Islet of Langerhans (tissue), 1 donor: ENCODE results near the gene BCL2L2.

Source experiments
- FAIRE-seq: peaks from one replicate; lab custom pipeline; 2011; peaks lifted over from hg19 to GRCh38; lab: Jason Lieb, UNC

BCL2L2 gene

DNA sequence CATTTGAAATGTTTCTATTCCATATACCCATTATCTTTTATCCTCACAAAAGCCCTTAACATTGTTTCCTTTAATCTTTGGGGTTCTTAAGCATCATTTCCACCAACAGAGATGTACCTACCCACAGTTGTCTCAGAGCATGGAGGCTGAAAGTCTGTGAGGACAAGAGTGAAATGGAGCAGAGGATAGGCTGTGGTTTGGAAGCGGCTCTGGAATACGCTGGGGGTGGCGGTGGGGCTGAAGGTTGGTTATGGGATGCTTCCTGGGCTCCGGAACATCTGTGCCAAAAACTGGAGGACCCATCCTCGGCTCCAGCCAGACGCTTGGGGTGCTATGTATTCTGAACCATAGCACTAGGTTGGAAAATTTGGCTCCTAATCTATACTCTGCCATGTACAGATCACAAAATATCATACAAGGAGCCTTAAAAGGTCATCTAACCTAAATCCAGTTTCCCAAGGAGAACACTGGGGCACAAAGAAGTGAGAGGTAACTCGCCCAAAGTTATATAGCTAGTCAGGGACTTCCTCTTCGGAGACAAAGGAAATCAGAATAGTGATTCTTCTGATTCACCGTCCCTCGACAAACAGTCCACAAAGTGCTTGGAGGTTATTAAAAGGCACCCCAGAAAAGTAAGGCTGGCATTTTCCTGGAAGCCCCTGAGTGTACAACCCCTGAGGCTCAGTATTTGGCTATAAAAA is 6.5 kb upstream of the BCL2L2 start:
- FAIRE-seq = no peak

DNA sequence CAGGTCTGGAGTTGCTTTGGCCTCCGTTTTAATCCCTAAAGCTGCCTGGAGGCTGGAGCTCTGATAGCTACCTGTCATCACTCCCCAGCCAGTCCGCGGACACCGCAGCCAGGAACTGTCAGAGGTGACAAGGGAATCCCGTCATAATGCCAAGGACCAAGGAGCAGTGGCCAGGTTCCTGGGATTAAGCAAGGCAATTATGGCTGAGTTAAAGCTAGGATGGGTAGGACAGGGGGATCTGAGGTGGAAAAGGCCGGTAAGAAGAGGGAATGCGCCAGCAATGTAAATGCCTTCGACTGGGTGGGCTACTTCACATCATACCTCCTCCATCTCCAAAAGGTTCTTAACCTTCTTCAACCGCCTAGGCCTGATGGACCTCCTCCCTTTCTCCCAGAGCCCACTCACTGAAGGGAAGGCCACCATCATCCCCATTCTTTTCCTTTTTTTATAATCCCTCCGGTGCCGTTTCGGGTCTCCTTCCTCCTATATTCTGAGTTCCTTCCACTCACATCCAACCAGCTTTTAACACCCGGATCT is 5.9 kb upstream of the BCL2L2 start:
- FAIRE-seq = no peak

DNA sequence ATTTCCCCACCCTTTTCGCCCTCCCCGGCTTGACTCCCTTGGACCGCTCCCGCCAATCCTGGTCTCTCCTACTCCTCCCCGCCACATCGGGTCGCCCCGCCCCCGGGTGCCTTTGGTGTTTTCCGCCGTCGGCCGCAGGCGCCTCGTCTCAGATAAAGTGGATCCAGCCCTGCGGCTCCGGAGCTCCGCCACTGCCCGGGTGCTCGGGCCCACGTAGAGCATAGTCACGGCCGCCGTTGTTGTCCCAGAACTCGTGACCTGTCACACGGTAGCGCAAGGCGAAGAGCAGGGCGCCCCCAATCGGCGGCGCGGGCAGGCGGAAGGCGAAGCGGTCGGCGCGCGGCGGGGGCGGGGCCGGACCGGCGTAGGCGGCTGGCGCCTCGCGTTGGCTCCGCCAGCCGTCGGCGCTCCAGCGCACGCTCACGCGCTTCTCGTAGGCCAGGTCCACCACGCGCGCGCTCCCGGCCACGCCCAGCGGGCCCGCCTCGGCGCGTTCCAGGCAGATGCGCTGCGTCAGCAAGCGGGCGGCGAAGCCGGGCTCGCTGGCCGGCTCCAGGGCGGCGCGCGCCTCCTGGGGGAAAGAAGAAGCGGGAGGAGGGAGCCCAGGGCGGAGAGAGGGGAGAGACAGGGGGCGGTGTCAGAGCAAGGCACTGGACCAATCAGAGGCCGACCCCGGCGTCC is 5.2 kb upstream of the BCL2L2 start:
- no peak for FAIRE-seq

DNA sequence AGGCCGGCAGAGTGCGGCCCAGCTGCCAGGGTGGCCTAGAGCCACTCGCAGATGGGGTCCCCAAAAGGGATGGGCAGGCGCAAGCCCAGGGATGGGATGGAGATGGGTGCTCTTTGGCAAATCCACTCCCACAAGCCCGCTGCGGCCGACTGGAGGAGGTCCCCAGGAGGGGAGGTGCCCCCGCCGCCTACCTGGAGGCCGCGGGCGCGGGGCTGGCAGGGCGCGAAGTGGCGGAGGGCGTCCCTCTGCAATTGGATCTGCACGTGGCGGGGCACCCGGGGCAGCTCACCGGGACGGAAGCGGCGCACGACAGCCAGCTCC is 4.7 kb upstream of the BCL2L2 start:
- FAIRE-seq = no peak

DNA sequence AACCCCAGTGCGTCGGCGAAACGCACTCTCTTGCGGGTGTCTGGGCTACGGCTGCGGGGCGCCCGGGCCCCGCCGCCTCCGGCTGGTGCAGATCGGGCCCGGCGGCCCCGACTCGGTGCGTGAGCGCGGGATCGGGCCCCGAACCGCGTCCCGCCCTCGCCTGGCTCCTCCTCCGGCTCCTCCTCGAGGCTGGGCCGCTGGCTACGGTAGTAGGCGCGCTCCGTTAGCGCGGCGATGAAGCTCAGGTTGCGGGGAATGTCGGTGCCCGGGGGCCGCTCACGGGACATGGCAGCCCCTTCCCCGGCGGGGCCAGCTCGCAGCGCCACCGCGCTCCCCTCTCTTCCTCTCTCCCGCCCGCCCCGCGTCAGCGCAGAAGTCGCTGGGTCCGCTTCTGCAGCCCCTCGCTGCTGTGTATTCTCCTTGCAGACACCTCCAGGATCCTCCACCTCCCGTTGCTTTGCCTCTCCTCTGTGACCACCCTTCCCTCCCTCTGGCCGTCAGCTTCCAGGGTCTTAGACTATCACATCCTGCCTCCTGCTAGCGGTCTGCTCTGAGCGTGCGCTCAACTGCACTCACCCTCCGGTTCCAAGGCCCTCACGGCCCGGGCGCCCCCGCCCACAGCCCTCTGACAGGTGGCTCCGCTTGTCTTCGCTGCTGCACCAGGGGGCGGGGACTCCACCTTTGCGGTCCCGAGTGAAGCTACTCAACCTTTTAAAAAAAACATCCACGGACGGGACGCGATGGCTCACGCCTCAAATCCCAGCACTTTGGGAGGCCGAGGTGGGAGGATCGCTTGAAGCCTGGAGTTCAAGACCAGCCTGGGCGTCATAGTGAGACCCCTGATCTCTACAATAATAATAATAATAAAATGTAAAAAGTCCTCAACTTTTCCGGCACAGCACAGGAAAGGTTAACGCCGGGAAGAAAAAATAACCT is 4.1 kb upstream of the BCL2L2 start, which contains the start of gene PPP1R3E:
TSS of gene PPP1R3E (minus strand) at position 570 of the 936 bp plus-strand sequence. CDS start at position 287, 283 bp downstream.
- no peak for FAIRE-seq

DNA sequence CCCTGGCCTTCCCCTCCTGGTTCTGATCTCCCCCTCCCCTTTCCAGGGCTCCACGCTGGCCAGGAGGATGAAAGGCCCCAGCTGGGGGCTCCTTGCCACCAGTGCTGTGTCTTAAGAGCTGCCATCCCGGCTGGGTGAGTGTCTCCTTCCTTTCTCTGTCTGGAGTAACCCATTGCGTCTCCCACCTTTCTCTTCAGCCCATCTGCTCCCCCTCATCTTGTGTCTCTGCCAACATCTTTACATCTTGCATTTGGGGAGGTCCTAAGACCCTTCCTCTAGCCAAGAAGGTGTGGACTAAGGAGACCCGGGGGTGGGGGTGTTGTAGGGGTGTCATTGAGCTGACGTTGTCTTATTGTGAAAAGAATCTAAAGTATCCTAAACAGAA is 505 bp downstream of the BCL2L2 start:
- no peak for FAIRE-seq

DNA sequence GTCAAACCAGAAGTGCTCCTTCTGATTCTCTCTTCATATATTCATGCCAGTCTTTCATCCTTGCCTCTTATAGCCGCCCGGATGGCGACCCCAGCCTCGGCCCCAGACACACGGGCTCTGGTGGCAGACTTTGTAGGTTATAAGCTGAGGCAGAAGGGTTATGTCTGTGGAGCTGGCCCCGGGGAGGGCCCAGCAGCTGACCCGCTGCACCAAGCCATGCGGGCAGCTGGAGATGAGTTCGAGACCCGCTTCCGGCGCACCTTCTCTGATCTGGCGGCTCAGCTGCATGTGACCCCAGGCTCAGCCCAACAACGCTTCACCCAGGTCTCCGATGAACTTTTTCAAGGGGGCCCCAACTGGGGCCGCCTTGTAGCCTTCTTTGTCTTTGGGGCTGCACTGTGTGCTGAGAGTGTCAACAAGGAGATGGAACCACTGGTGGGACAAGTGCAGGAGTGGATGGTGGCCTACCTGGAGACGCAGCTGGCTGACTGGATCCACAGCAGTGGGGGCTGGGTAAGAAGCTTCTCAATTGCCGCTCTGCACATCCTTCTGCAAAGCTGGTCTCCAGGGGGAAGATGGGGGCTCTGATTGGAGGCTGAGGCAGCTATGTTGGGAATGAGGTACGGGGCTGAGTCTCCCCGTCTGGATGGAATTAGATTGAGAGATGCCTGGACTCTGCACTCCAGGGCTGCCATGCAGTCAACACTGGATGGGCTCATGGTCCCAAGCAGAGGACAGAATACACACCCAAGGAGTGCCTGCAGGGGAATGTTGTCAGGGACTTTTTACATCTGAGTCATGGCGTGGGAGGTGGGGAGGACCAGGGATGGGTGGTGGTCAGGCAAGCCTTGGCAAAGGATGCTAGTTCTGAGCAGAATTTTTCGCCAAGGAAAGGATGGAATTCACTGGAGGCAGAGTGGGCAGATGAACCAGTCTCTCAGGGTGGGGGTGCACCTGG is 1.3 kb downstream of the BCL2L2 start:
- FAIRE-seq = no peak

DNA sequence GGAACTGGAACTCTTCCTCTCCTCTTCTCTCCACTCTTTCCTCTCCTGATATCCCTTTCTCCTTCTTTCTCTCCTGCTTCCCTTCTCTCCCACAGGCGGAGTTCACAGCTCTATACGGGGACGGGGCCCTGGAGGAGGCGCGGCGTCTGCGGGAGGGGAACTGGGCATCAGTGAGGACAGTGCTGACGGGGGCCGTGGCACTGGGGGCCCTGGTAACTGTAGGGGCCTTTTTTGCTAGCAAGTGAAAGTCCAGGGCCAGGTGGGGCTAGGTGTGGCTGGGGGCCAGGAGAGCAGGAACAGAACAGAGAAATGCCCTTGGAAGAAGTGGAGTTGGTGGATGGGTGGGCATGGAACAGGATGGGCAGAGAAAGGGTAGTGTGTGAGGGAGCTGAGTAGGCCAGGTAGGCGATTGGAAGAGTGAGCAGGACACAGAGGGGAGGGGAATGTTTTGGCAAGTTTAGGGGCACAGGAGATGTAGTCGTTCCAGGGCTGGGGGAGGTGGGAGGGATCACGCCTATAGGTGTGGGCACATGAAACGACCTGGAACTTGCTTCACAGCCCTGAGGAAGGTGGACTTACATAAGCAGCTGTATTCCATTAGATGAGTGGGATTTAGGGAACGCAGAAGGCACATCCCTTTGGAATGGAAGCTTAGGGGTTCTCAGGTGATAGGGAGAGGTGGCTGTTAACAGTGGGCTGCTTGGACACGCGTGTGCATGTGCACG is 2.2 kb downstream of the BCL2L2 start:
- FAIRE-seq = no peak

DNA sequence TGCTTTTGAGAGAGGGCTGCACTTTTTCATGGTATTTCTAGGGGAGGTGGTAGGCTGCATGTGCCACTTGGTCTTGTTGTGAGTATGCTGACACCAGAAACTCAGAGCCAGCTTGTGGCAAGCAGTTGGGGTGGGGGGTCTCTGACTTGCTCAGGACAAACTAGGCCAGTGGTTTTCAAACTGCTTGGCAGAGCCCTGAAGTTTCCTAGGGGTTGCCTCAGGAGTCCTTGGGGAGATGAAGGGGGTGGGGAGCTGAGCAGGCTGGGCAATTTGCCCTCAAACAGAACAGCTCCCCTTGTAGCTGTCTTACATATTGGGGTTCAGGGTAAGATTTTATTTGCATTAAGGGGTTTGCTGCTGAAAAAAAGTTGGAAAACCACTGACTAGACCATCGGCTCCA is 3.9 kb downstream of the BCL2L2 start:
- FAIRE-seq = no peak

DNA sequence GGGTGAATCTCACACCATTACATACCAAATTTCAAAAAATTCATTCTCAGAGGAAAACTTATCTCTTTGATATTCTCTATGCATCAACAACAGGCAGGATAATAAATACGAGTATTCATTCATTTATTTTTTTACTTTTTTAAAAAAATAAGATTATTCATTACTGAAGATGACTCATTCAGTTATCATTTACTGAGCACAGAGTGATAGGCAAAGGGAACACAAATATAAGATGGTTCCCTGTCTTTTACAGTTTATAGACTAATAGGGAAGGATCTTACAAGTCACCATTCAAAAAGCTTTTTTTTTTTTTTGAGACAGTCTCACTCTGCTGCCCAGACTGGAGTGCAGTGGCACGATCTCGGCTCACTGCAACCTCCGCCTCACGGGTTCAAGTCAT is 9.7 kb downstream of the BCL2L2 start:
- FAIRE-seq = no peak

DNA sequence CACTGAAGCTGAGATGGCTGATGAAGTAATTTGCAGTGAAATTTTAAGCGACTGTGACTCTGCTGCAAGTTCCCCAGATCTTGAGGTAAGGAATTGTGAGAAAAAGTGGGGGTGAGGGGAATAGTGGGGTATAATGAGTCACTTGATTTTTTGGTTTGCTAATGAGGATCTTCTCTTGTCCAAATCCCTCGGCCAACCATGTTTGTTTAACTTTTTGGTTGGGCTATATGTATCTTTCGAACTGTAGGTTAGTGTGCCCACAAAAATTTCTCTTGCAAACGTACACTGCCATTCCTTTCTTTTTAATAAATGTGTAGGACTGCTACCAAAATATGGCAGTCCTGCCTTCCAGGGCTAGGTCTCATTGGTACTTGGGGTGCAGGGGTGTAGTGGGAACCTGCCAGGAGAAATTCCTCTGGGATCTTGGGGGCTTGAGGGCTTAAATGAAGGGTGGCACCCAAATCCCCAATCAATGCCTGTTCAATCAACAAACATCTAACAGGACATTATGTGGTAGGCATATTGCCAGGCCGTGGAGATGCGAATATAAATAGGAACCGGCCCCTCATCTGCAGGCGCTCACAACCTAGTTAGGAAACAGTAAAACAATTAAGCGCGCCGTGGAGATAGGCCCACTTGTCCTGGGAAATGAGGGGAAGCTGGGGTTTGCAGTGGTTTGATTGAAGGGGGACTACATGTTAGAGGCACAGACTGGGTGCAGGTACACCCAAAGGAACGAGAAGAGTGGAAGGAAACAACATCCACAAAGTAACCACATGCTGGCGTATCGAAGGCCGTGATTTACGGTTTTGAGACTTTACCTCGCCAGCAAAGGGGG is 13.3 kb downstream of the BCL2L2 start:
- no peak for FAIRE-seq

DNA sequence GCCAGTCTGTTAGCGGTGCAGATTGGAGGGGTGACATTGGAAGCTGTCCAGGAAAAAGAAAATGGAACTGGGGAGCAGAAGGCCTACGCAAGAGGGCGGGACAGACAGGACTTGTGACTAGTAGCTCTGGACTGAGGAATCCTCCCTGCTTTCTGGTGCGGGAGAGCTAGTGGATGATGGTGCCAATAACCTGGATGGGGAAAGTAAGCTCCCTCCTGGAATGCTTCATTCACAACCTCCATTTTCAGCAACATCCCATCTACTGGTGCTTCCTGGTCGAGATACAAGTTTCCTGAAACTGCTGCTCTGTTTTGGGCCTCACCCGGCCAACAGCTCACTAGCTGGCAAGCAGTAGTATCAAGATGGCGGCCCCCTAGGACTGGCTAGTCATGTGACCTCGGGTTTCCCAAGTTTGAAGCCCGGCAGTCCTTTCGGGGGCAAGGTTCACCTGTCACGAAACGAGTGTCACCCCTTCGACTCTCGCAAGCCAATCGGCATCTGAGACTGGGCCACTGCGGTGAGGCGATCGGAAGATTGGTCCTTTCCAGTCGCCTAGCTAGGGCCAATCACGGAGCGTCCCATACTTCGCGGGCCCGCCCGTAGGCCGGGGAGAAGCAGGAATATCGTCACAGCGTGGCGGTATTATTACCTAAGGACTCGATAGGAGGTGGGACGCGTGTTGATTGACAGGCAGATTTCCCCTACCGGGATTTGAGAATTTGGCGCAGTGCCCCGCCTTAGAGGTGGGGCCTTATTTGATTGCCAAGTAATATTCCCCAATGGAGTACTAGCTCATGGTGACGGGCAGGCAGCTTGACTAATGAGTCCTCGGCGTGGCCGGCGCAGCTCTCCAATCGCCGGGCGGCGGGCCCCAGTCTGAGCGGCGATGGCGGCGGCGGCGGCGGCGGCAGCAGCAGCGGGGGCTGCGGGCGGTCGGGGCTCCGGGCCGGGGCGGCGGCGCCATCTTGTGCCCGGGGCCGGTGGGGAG is 14.2 kb downstream of the BCL2L2 start, which contains the start of gene PABPN1:
TSS of gene PABPN1 (plus strand) at position 874 of the 988 bp plus-strand sequence. CDS start at position 887, 13 bp downstream.
- FAIRE-seq = peak; percentile 95

DNA sequence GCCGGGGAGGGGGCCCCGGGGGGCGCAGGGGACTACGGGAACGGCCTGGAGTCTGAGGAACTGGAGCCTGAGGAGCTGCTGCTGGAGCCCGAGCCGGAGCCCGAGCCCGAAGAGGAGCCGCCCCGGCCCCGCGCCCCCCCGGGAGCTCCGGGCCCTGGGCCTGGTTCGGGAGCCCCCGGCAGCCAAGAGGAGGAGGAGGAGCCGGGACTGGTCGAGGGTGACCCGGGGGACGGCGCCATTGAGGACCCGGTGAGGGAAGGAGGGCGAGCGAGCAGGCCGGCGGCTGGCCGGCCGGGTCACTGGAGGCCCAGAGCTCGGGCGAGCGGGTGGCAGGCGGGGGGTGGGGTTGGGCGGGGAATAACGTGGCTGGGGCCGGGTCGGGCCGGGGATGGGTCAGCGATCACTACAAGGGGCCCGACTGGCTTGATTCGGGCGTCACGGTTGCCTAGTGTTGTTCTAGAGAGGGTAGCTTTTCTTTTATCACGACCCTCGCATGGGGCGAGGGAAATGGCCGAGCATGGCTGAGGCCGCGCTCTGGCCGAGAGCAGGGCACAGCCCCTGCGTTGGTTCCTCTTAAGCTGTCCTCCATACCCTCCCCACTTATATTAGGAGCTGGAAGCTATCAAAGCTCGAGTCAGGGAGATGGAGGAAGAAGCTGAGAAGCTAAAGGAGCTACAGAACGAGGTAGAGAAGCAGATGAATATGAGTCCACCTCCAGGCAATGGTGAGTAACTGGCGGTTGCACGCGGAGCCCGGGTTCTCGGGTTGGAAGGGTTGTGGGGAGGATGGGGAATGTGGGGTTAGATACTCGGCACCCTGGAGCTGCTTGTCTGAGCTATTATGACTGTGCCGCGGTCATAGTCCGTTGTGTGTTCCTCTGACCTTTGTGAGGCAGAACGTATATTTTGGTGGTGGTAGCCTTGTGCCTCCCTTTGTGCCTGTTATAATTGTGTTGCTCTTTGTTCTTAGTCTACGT is 15.2 kb downstream of the BCL2L2 start:
- no peak for FAIRE-seq

DNA sequence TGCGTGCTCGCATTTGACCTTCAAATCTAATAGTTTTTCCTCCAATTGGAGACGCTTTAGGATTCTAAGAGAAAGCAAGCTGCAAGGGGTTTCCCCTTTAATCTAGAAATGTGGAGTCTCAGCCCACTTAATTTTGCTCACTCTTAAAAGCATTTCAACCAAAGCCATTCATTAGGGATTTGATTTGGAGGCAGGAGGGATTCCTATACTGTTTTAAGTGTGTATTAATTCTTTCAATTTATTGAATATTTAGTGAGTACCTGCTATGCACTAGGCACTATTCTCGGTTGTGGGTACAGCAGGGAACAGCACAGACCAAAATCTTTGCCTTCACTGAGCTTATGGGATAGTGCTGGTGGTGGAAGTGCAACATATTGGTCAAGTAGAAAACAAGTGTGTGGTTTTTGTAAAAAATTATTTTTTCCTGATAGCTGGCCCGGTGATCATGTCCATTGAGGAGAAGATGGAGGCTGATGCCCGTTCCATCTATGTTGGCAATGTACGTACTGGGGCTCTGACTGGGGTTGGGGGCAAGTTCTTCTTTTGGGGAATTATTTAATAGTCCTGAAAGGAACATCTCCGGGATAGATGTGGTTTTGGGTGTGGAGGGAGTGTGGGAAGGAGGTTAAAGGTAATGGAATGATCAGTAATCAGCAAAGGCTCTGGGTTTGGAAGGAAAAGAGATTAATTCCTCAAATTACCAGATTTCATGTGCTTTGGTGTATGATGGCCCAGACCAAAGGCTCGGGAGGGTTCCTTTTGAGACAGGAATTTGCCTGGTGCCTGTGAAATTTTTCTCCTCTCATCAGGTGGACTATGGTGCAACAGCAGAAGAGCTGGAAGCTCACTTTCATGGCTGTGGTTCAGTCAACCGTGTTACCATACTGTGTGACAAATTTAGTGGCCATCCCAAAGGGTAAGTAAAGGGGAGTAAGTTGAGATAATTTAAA is 16.2 kb downstream of the BCL2L2 start:
- FAIRE-seq = no peak

DNA sequence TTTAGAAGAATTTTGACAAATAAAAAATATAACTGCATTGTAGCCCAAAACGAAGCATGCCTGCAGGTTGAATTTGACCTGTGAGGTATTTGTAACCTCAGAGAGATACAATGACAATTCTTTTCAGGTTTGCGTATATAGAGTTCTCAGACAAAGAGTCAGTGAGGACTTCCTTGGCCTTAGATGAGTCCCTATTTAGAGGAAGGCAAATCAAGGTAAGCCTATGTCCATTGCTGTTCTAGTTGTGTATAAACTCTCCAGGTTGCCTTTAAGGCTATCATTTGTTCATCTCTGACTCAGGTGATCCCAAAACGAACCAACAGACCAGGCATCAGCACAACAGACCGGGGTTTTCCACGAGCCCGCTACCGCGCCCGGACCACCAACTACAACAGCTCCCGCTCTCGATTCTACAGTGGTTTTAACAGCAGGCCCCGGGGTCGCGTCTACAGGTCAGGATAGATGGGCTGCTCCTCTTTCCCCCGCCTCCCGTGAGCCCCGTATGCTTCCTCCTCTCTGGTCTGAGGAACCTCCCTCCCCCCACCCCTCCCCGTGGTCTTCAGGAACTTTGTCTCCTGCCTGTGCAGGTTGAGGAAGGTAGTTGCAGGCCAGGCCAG is 17.3 kb downstream of the BCL2L2 start:
- no peak for FAIRE-seq

DNA sequence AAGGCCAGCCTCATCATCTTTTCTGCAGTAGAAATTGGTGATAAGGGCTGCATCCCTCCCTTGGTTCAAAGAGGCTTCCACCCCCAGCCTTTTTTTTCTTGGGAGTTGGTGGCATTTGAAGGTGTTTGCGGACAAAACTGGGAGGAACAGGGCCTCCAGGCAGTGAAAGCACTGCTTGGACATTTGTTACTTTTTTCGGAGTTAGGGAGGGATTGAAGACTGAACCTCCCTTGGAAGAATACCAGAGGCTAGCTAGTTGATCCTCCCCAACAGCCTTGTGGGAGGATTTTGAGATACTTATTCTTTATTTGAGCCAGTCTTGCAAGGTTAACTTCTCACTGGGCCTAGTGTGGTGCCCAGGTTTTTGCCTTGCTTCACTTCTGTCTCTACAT is 17.8 kb downstream of the BCL2L2 start:
- no peak for FAIRE-seq
